Kidney epithelial cell (primary cell): ENCODE measurements around the gene EVX2. TPM values are rescaled to one million over a fixed set of nuclear protein-coding genes. Genes with fewer than 3 reads are reported as not detected.

Experiments used
- DNase-seq: peaks from one replicate; pipeline ENCODE4 v3.0.0-alpha.2; 2010; ENCODE audit warnings: low read depth
- H3K27me3 ChIP-seq: 2 replicates; pipeline ENCODE4 v1.6.0; 2011; ENCODE audit warnings: low read length; ENCODE audit not compliant: control insufficient read depth, insufficient read depth
- H3K36me3 ChIP-seq: 2 replicates; pipeline ENCODE4 v1.5.1; 2011; ENCODE audit warnings: low read length; ENCODE audit not compliant: control insufficient read depth, insufficient read depth
- H3K4me3 ChIP-seq: 2 replicates; pipeline ENCODE4 v1.5.1; 2011; ENCODE audit warnings: low read depth, mild to moderate bottlenecking, control low read depth, low read length
- total RNA-seq: library from RNA; depleted of rRNA; stranded (reverse); fragments of >200 nt; gene quantifications from 2 replicates; pipeline ENCODE4 v1.2.3, GENCODE V29; 2015
- TF ChIP-seq, protein P1 (sequence below): IDR thresholded peaks from 2 replicates; pipeline ENCODE4 v1.5.1; 2011; ENCODE audit warnings: mild to moderate bottlenecking, moderate library complexity, low read length, control low read depth, inconsistent platforms; ENCODE audit not compliant: insufficient read depth, poor library complexity, severe bottlenecking

The EVX2 gene
- total RNA-seq, 1 donor from 2014 or later = not detected

- H3K4me3 ChIP-seq = no peak overlapping the region
- TF ChIP-seq, protein P1, sequence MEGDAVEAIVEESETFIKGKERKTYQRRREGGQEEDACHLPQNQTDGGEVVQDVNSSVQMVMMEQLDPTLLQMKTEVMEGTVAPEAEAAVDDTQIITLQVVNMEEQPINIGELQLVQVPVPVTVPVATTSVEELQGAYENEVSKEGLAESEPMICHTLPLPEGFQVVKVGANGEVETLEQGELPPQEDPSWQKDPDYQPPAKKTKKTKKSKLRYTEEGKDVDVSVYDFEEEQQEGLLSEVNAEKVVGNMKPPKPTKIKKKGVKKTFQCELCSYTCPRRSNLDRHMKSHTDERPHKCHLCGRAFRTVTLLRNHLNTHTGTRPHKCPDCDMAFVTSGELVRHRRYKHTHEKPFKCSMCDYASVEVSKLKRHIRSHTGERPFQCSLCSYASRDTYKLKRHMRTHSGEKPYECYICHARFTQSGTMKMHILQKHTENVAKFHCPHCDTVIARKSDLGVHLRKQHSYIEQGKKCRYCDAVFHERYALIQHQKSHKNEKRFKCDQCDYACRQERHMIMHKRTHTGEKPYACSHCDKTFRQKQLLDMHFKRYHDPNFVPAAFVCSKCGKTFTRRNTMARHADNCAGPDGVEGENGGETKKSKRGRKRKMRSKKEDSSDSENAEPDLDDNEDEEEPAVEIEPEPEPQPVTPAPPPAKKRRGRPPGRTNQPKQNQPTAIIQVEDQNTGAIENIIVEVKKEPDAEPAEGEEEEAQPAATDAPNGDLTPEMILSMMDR = no peak
- peaks cover 91% of the 10 kb centered on the region for H3K27me3 ChIP-seq
- H3K36me3 ChIP-seq = no peaks in the 10 kb centered on the region
- DNase-seq = no peak
Measured at GRCh38 chr2:176072951-176073904, 10.5 kb downstream of the EVX2 start.

DNA sequence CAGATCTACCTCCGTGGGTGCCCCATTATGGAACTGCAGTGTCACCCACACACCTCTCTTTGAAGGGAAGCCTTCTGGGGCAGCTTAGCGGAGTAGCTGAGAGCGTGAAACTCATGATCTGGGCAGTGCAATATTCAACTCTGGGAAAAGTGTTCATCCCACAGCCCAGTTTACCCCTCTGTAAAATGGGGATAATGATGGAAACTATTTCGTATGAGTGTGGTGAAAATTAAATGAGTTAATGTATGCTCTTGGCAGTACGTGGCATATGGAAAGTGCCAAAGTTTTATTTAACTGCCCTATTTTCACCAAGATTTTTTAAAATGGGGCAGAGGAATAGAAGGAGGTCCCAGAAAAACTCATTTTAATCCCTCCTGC is 11.5 kb downstream of the EVX2 start:
- no peaks in the 10 kb centered on the region for H3K36me3 ChIP-seq
- H3K27me3 ChIP-seq = peaks cover 98% of the 10 kb centered on the region
- no peak for DNase-seq
- TF ChIP-seq, protein P1 = no peak
- no peak overlapping the region for H3K4me3 ChIP-seq

DNA sequence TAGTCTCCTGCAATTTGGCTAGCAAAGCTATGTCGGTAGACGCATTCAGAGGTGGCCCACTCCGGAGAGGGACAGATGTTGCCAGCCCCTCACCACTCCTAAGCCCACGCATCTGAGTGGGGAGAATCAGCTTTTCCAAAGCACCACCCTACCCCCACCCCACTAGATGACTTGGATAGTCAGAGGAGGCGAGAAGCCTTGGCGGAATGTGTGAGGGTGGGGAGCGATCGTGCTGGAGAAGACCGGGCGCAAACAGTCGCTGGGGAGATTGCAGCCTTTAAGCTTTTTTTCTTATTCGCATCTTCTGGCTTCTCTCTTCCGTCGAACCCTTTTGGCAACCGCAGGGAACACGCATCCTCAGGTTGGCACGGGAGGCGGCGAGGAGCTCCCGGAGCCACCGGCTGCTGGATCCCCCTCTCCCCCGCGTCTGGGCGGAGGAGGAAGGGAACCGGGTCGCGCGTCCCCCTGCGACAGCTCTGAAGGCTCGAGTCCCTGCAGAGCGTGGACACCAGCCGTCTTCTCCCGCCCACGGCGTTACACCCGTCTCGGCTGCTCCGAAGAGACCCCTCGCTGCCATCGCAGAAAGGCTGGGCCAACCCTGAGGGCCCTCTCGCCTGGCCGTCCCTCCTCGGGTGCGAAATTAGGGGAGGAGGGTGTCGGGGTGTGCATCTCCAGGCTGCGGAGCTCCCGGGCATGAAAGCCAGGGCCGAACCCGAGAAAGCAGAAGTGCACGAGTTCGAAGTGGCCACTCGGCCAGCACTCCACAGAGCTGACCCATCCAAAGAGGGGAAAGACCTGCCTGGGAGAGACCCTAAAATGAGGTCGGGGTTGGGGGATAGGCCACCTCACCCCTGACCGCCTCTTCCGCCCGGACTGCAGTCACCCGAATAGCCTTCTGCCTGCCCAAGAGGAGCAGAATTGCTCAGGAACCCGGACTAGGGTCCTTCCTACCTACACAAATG is 12.2 kb downstream of the EVX2 start:
- Histone ChIP-seq H3K4me3 (no peak overlapping the region), H3K36me3 (no peaks in the 10 kb centered on the region), H3K27me3 (peaks cover 98% of the 10 kb centered on the region)
- TF ChIP-seq, protein P1 = no peak
- no peak for DNase-seq

- Histone ChIP-seq H3K4me3 (no peak overlapping the region), H3K27me3 (peaks cover 75% of the 10 kb centered on the region), H3K36me3 (no peaks in the 10 kb centered on the region)
- no peak for DNase-seq
- TF ChIP-seq, protein P1 = no peak
Measured at GRCh38 chr2:176068419-176068832, 15.3 kb downstream of the EVX2 start.

DNA sequence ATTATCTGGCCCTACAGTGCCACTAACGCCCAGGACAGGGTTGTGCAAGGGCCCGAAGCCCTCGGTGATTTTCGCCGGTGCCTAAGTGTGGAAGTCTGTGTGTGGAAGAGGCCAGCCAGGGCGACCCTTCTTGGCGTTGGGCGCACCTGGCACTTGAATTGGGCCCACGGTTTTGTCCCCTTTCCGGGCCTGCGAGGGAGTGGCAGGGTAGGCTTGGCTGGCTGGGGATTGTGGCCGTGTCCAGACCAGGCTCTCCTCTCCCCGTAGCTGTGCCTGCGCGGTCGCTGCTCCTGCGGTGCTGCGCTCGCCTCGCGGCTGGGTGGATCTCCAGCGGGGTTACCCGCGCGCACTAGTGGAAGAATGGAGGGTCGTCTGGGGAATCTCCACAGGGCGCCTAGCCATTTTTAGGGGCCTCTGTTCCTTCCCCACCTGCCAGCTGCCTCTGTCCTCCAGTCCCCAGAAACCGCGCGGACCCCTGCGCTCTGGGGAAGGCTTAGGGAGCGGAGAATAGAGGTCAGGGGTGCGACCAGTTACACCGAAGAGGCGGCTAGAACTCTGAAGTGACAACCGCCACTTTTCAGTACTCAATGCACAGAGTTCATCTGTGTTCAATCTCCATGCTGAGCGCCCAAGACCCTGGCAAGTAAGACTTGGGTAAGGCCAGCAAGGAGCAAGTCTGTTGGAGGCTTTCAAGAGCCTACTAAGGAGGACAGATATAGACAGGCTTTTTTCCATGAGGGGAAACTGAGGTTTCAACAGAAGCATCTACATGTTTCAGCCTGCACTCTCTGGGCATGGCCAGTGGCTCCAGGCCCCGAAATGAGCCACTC is 16.0 kb downstream of the EVX2 start:
- Histone ChIP-seq H3K36me3 (no peaks in the 10 kb centered on the region), H3K27me3 (peaks cover 68% of the 10 kb centered on the region), H3K4me3 (no peak overlapping the region)
- TF ChIP-seq, protein P1 = no peak
- DNase-seq = no peak
